Measurements from ENCODE around the gene RAD51B. TPM values are rescaled to one million over a fixed set of nuclear protein-coding genes. Genes with fewer than 3 reads are reported as not detected.

RAD51B gene
- total RNA-seq, 4 donors from 2014 or later: 12.6 to 26.4 (median 16.7) TPM

GRCh38 chr14:68580096-68580645, 760.6 kb downstream of the RAD51B start:
- Histone ChIP-seq H3K4me3 (no peak overlapping the region), H3K36me3 (no peaks in the 10 kb centered on the region), H3K4me1 (peaks cover 0 to 24% (median 4%) of the 10 kb centered on the region in 4 donors), H3K27ac (peak overlapping the region in 2 of 4 donors; percentile 4 to 28), H3K9me3 (no peaks in the 10 kb centered on the region), H3K27me3 (no peaks in the 10 kb centered on the region)
- 69 to 81% methylated on average over 9 of the region's 9 CpGs for WGBS, 2 donors
- TF ChIP-seq EP300 (IDR thresholded peaks at IDR 0.05) (no peak), POLR2A (IDR thresholded peaks at IDR 0.05) (no peak)
- TF ChIP-seq, protein P1, sequence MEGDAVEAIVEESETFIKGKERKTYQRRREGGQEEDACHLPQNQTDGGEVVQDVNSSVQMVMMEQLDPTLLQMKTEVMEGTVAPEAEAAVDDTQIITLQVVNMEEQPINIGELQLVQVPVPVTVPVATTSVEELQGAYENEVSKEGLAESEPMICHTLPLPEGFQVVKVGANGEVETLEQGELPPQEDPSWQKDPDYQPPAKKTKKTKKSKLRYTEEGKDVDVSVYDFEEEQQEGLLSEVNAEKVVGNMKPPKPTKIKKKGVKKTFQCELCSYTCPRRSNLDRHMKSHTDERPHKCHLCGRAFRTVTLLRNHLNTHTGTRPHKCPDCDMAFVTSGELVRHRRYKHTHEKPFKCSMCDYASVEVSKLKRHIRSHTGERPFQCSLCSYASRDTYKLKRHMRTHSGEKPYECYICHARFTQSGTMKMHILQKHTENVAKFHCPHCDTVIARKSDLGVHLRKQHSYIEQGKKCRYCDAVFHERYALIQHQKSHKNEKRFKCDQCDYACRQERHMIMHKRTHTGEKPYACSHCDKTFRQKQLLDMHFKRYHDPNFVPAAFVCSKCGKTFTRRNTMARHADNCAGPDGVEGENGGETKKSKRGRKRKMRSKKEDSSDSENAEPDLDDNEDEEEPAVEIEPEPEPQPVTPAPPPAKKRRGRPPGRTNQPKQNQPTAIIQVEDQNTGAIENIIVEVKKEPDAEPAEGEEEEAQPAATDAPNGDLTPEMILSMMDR (IDR thresholded peaks at IDR 0.05): no peak
- no peak for DNase-seq (ENCODE audit: low spot score in 2 of 2)

- TF ChIP-seq POLR2A (IDR thresholded peaks at IDR 0.05): no peak
- no peak for TF ChIP-seq EP300 (IDR thresholded peaks at IDR 0.05)
- TF ChIP-seq, protein P1 (IDR thresholded peaks at IDR 0.05): no peak
- Histone ChIP-seq H3K27me3 (no peaks in the 10 kb centered on the region), H3K4me1 (peaks cover 0 to 27% (median 4%) of the 10 kb centered on the region in 4 donors), H3K36me3 (no peaks in the 10 kb centered on the region), H3K9me3 (no peaks in the 10 kb centered on the region), H3K27ac (peak overlapping the region in 1 of 4 donors; percentile 28), H3K4me3 (no peak overlapping the region)
- WGBS, 2 donors: 66 to 75% methylated on average over 5 of the region's 5 CpGs
- DNase-seq (ENCODE audit: low spot score in 2 of 2): no peak
Observed at GRCh38 chr14:68580671-68581070, 761.1 kb downstream of the RAD51B start.

DNA sequence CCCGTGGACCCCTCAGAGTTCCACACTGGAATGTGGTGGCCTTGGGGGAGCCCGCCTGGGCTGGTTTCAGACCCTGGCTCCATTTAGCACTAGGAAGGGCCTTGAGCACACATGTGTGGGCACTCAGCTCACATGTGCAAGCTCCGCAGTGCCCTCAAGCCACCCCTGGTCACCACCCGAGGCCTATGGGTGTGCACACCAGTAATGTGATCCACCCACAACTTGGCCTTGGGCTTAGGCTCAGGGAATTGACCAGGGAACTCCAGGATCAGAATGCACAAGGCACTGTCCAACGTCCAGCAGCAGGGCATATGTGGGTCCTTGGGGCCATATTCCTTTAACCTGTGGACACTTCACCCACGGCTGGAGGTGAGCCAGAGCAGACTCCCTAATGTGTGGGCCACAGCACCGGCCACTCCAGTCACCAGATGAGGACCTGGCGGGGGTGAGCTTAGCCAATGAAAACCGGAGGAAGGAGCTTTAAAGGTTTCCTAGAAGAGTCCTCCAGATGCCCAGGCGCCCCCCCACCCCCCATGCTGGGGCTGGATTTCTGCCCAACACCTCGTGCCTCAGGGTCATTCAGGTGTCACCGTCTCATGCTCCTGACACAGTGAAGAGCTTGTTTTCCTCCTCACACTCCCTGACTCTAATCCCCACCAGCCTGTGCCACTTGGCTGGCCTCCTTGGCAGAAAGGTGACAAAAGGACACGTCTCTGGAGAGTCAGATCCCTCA, 764.1 kb downstream of the RAD51B start:
- no peaks in the 10 kb centered on the region for H3K27me3 ChIP-seq
- H3K4me3 ChIP-seq: no peak overlapping the region
- WGBS, 2 donors: 80 to 81% methylated on average over 12 to 13 of the region's 13 CpGs
- no peaks in the 10 kb centered on the region for H3K9me3 ChIP-seq
- DNase-seq (ENCODE audit: low spot score in 2 of 2): no peak
- no peaks in the 10 kb centered on the region for H3K36me3 ChIP-seq
- TF ChIP-seq EP300 (IDR thresholded peaks at IDR 0.05): no peak
- TF ChIP-seq, protein P1 (IDR thresholded peaks at IDR 0.05): no peak
- TF ChIP-seq POLR2A (IDR thresholded peaks at IDR 0.05): no peak
- H3K4me1 ChIP-seq: peaks cover 0 to 24% (median 0%) of the 10 kb centered on the region in 4 donors
- no peak overlapping the region for H3K27ac ChIP-seq

DNA sequence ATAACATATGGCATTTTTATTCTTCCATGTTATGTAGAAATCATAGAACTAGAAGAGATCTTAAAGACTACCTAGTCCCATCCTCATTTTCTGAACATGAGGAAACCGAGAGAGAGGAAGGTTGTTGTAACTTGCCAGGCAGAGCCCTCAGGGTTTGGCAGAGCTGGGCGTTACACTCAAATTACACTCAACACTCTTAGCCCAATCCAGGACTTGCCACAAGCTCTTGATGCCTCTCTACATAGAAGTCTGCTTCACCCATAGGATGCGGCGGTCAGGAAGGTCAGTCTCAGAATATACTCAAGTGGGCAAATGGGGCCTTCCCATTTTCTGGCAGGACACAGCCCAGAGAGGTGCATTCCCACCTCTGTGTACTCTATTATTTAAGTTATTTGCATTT, 765.2 kb downstream of the RAD51B start:
- Histone ChIP-seq H3K36me3 (no peaks in the 10 kb centered on the region), H3K4me1 (peaks cover 0 to 34% (median 7%) of the 10 kb centered on the region in 4 donors), H3K4me3 (no peak overlapping the region), H3K9me3 (no peaks in the 10 kb centered on the region), H3K27ac (no peak overlapping the region), H3K27me3 (no peaks in the 10 kb centered on the region)
- DNase-seq (ENCODE audit: low spot score in 2 of 2): no peak
- 92% methylated on average over 4 of the region's 4 CpGs for WGBS, 2 donors
- TF ChIP-seq, protein P1 (IDR thresholded peaks at IDR 0.05): no peak
- TF ChIP-seq POLR2A (IDR thresholded peaks at IDR 0.05): no peak
- no peak for TF ChIP-seq EP300 (IDR thresholded peaks at IDR 0.05)

DNA sequence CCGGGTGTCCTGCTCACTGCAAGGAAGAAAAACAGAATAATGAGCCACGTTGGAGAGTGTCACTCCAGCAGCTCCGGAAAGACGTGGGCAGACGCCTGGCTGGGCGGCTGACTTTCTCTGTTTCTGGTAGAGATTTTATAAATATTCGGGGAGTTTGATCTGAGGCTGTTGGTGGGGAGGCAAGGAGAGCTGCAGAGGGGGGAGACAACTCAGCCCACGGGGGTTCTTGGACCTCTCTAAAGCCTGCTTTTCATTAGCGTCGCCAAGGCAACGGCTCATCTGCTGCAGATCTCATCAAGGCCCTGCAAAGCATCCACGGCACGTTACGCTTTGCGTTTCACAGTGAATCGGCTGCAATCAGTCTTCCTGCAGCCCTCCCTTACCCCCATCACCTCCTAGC, 766.1 kb downstream of the RAD51B start:
- Histone ChIP-seq H3K27me3 (no peaks in the 10 kb centered on the region), H3K9me3 (no peaks in the 10 kb centered on the region), H3K36me3 (no peaks in the 10 kb centered on the region), H3K4me1 (peaks cover 0 to 43% (median 10%) of the 10 kb centered on the region in 4 donors), H3K27ac (peak overlapping the region in 2 of 4 donors; percentile 8 to 43), H3K4me3 (no peak overlapping the region)
- TF ChIP-seq POLR2A (IDR thresholded peaks at IDR 0.05): no peak
- TF ChIP-seq, protein P1 (IDR thresholded peaks at IDR 0.05): no peak
- TF ChIP-seq EP300 (IDR thresholded peaks at IDR 0.05): no peak
- DNase-seq (ENCODE audit: low spot score in 2 of 2): no peak
- WGBS, 2 donors: 54 to 59% methylated on average over 16 of the region's 16 CpGs

Measured in tibial nerve (tissue), 4 donors.